Stimulated activated CD4-positive, alpha-beta T cell treated with anti-CD3 and anti-CD28 coated beads, Interleukin-15, amount 100 ng/mL, for 48 hours (primary cell): ENCODE data around the gene DNASE1.
"Not testable (repeated sequence)": the region's sequence is repeated elsewhere in the genome, so short reads cannot be mapped to it uniquely, and the experiment has no call there.

Experiments used
- DNase-seq, 2 donors: peaks; one replicate each; pipeline ENCODE4 v3.0.0-alpha.2; 2020; ENCODE audit warnings: low read depth in 2 of 2

DNASE1 gene

GRCh38 chr16:3654249-3654991 is at the start of gene DNASE1:
Gene DNASE1, plus strand, starts transcription at chr16:3654691. Its CDS starts 683 bp downstream, at chr16:3655374.
- peak; percentile 31 to 54 for DNase-seq

GRCh38 chr16:3606441-3606840 is 48.0 kb upstream of the DNASE1 start:
- DNase-seq = no peak

- DNase-seq = no peak
These were observed 47.3 kb upstream of the DNASE1 start for GRCh38 chr16:3607161-3607560.

GRCh38 chr16:3607634-3608033 is 46.9 kb upstream of the DNASE1 start:
- DNase-seq = no peak

GRCh38 chr16:3608069-3608468 is 46.4 kb upstream of the DNASE1 start:
- no peak for DNase-seq

GRCh38 chr16:3608976-3609375 is 45.5 kb upstream of the DNASE1 start:
- not testable (repeated sequence) for DNase-seq

- DNase-seq = no peak
These were observed 44.4 kb upstream of the DNASE1 start for GRCh38 chr16:3609895-3610697.

- no peak for DNase-seq
These were observed 43.8 kb upstream of the DNASE1 start for GRCh38 chr16:3610698-3611145.

- peak; percentile 77 to 84 for DNase-seq
These were observed 43.1 kb upstream of the DNASE1 start, which contains the start of gene SLX4 for GRCh38 chr16:3611146-3611975. Gene SLX4, minus strand, starts transcription at chr16:3611606. Its CDS starts 2,642 bp downstream, at chr16:3608964.

- no peak for DNase-seq
These were observed 41.7 kb upstream of the DNASE1 start for GRCh38 chr16:3612510-3613466.

- DNase-seq = no peak
These were observed 35.7 kb upstream of the DNASE1 start for GRCh38 chr16:3618769-3619141.

GRCh38 chr16:3623642-3624041 is 30.8 kb upstream of the DNASE1 start:
- DNase-seq = no peak

GRCh38 chr16:3625331-3625730 is 29.2 kb upstream of the DNASE1 start:
- no peak for DNase-seq

GRCh38 chr16:3625911-3626732 is 28.4 kb upstream of the DNASE1 start:
- DNase-seq = no peak

- DNase-seq = peak in 1 of 2 donors; percentile 11
These were observed 17.0 kb upstream of the DNASE1 start for GRCh38 chr16:3637371-3637923.

GRCh38 chr16:3638916-3639644 is 15.4 kb upstream of the DNASE1 start:
- no peak for DNase-seq

- DNase-seq = no peak
These were observed 14.3 kb upstream of the DNASE1 start for GRCh38 chr16:3640207-3640606.

GRCh38 chr16:3640632-3641501 is 13.6 kb upstream of the DNASE1 start:
- DNase-seq = no peak
